GM06990 (cell line): Measurements from ENCODE around the gene ALG1.
A peak's percentile ranks its signal among the peaks of the same experiment; 100 is the strongest.
"Not testable (repeated sequence)": the region's sequence is repeated elsewhere in the genome, so short reads cannot be mapped to it uniquely, and the experiment has no call there.

Experiments
- DNase-seq: peaks from one replicate; pipeline ENCODE4 v3.0.0-alpha.2; 2011; ENCODE audit not compliant: insufficient read length; ENCODE audit errors: extremely low read depth
- H3K27me3 ChIP-seq: replicated peaks from 2 replicates; pipeline ENCODE4 v1.6.0; 2011; ENCODE audit warnings: low read length; ENCODE audit not compliant: control insufficient read depth, insufficient read depth
- H3K36me3 ChIP-seq: 2 replicates; pipeline ENCODE4 v1.5.1; 2011; ENCODE audit warnings: low read length; ENCODE audit not compliant: control insufficient read depth, insufficient read depth
- H3K4me3 ChIP-seq: replicated peaks from 2 replicates; pipeline ENCODE4 v1.5.1; 2011; ENCODE audit warnings: low read depth, mild to moderate bottlenecking, control low read depth, low read length
- TF ChIP-seq, protein P1 (sequence below): IDR thresholded peaks from 2 replicates; pipeline ENCODE4 v1.5.1; 2011; ENCODE audit warnings: low read length, control low read depth, mild to moderate bottlenecking, inconsistent platforms; ENCODE audit not compliant: insufficient read depth, poor library complexity, severe bottlenecking

Gene ALG1

DNA sequence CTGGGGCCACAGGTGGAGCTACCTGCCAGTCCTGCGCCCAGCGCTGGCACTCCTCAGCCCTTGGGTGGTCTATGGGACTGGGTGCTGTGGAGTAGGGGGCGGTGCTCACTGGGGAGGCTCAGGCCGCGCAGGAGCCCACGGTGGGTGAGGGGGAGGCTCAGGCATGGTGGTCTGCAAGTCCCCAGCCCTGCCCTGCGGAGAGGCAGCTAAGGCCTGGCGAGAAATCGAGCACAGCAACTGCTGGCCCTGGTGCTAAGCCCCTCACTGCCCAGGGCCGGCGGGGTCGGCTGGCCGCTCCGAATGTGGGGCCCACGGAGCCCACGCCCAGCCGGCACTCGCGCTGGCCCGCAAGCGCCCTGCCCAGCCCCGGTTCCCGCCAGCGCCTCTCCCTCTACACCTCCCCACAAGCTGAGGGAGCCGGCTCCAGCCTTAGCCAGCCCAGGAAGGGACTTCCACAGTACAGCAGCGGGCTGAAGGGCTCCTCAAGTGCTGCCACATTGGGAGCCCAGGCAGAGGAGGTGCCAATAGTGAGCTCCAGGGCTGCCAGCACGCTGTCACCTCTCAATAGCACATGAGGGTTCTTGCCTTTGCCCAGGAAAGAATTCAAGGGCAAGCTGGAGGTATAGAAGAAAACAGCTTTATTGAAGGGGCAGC lies 37.0 kb downstream of the ALG1 start:
- no peak for DNase-seq
- Histone ChIP-seq H3K4me3 (no peak overlapping the region), H3K27me3 (no peaks in the 10 kb centered on the region; the same call in 1 of the 2 replicates), H3K36me3 (no peaks in the 10 kb centered on the region)
- TF ChIP-seq, protein P1, sequence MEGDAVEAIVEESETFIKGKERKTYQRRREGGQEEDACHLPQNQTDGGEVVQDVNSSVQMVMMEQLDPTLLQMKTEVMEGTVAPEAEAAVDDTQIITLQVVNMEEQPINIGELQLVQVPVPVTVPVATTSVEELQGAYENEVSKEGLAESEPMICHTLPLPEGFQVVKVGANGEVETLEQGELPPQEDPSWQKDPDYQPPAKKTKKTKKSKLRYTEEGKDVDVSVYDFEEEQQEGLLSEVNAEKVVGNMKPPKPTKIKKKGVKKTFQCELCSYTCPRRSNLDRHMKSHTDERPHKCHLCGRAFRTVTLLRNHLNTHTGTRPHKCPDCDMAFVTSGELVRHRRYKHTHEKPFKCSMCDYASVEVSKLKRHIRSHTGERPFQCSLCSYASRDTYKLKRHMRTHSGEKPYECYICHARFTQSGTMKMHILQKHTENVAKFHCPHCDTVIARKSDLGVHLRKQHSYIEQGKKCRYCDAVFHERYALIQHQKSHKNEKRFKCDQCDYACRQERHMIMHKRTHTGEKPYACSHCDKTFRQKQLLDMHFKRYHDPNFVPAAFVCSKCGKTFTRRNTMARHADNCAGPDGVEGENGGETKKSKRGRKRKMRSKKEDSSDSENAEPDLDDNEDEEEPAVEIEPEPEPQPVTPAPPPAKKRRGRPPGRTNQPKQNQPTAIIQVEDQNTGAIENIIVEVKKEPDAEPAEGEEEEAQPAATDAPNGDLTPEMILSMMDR = no peak

DNA sequence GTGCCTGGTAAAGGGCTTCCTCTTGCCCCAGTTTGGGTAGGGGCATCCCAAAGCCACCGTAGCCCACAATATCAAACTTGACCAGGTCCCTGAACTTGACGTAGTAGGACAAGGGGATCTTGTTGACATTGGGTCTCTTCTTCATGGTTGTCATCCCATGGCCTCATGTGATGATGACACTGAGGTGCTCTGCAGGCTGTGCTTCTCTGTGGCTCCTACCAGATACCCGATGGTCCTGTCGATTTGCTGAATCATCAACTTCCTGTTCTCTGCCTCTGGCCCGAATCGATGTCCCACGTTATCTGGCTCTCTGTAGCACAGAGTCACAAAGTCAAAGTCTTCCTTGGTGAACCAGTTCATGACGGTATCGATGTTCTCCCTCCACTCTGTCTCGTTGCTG lies 39.3 kb downstream of the ALG1 start:
- not testable (repeated sequence) for H3K4me3 ChIP-seq, H3K27me3 ChIP-seq, DNase-seq, H3K36me3 ChIP-seq

DNA sequence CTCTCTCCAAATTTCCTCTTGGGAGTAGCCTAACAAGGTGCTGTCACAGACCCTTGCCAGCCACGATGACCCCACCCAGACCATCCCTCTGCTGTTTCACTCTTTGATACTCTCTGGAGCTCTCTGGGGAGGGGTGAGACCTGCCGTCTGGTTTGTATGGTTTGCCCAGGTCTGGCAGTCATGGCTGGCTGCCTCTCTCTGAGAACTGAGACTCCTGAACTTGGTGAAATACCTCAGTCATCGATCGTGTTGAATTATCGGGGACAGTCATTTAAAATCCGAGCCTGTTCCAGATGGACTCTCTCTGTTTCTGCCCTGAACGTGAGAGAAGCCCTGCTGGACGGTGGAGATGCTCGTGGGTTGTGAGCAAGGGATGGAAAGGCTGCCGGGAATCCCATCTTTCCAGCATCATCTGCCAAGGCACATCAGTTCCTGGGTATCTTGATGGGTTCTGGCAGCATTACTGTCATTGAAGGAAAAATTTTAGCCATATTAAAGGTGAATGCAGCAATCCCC lies 45.2 kb downstream of the ALG1 start:
- H3K27me3 ChIP-seq, DNase-seq, H3K36me3 ChIP-seq, H3K4me3 ChIP-seq: not testable (repeated sequence)

DNA sequence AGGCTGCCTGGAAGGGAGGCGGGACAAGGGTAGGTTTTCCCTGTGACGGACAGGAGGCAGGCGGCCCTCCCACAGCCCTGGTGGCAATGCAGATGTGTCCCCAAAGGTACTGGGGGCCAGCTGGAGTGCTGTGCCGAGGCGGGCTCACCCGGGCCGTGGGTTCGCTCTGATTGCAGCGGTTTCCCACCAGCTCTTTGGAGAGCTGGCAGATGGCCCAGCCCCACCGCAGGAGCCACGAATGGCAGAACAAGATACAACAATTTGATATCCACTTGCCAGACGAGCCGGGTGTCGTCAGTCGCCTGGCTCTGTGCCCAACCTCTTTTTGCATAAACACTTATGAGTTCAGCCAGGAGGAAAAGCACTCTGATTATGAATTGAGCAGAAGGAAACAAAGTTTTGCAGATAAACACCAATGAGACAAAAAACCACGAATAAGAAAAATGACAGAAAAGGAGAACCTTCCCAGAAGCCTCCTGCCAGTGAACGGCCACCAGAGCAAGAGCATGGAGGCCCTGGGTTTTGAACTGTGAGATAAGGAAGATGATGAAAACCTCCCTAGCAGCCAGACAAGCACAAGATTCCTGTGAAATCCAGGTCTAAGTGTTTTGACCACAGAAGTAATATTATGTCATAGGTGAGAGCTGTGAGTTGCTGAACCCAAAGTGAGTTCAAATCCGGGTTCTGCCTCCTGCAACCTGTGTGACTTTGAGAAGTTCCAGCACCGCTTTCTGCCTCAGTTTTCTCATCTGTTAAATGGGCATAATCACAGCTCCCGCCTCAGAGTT lies 45.9 kb downstream of the ALG1 start:
- peak; percentile 35 for DNase-seq
- not testable (repeated sequence) for H3K27me3 ChIP-seq, H3K4me3 ChIP-seq, H3K36me3 ChIP-seq

DNA sequence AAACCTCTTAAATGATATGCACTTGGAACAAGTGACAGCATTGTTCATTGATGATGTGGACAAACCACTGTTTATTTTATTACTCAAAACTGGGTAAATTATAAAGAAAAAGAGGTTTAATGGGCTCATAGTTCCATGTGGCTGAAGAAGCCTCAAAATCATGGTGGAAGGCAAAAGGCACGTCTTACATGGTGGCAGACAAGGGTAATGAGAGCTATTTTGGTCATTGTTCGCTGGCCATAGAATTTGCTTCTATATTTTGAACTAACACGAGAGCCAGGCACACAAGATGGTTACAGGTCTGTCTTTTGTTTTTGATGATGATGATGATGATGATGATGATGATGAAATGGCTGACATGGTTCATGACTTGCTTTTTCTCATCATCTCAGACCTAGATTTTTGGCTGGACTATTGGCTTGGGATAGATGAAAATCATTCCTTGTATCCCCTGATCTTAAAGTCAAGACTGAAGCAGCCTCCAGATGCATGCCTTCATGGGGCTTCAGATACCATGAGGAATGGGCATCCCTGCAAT lies 59.9 kb downstream of the ALG1 start:
- not testable (repeated sequence) for DNase-seq, H3K36me3 ChIP-seq, H3K27me3 ChIP-seq, H3K4me3 ChIP-seq

DNA sequence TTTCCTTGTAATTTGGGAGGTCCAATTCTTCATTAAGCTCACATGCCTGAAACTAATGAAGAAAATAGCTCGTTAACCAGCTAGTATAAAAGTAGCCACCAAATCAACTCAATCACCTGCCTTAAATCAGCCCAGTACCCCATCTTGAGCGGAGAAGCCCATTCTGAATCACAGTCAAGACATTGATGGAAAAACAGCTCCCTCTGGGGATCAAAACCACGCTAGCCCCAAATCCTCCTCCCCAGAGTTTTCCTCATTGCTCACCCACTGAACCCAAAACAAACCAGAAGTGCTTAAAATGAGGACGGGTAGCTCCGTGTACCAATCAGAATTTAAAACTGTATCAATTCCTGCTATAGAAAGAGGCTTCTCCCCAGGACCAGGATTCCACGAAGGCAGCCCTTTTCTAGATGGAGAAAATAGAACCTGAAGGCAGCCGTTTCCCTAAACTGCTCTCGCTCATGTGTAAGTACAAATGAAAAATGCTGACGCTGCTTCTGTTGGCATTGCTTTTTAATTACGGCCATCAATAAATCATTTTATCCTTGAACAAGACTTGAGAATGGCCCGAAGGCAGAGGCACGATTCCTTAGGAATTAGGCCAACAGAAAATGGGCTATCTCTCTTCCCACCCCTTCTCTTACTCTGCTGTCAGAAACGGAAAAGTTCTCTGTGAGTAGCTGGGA lies 61.4 kb downstream of the ALG1 start:
- DNase-seq, H3K4me3 ChIP-seq, H3K27me3 ChIP-seq, H3K36me3 ChIP-seq: not testable (repeated sequence)

DNA sequence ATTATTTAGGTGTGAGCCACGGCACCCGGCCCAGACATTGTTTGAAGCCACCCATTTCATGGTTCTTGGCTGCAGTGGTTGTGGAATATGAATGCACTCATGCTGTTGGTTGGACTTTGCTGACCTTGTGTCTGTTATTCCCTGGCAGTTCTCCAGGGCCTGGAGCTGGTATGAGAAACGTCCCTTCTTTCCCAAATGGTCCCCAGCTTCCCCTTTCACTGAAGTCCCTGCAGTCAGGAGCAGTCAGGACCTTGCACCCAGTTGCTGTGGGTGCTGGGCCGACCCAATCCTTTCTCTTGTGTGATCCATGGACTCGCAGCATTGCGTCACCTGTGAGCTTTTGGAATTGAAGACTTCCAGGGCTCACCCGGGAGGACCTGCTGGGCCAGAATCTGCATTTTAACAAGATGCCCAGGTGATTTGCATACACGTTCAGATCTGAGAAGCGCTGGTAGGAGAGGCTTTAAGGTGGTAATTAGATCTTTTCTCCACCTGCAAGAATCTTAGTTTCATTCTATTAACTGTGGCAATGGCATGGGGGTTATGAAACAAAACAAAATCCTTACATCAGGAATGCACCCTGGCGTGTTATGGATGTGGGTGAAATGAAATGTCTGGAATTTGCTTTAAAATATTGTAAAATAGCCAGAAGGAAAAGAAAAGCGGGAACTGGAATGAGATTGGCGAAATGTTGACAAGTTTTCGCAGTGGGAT lies 63.3 kb downstream of the ALG1 start:
- H3K27me3 ChIP-seq, DNase-seq, H3K36me3 ChIP-seq, H3K4me3 ChIP-seq: not testable (repeated sequence)
